HG03457 (cell line): ENCODE measurements around the gene TENT4B.

Experiments
- ATAC-seq: cut with Tn5 transposase; IDR thresholded peaks from one replicate; pipeline ENCODE4 v1.9.1; 2021; ENCODE audit warnings: moderate number of reproducible peaks; ENCODE audit not compliant: unreplicated experiment

Gene TENT4B

GRCh38 chr16:50268352-50268751 lies 115.2 kb downstream of the TENT4B start:
- ATAC-seq: no peak

DNA sequence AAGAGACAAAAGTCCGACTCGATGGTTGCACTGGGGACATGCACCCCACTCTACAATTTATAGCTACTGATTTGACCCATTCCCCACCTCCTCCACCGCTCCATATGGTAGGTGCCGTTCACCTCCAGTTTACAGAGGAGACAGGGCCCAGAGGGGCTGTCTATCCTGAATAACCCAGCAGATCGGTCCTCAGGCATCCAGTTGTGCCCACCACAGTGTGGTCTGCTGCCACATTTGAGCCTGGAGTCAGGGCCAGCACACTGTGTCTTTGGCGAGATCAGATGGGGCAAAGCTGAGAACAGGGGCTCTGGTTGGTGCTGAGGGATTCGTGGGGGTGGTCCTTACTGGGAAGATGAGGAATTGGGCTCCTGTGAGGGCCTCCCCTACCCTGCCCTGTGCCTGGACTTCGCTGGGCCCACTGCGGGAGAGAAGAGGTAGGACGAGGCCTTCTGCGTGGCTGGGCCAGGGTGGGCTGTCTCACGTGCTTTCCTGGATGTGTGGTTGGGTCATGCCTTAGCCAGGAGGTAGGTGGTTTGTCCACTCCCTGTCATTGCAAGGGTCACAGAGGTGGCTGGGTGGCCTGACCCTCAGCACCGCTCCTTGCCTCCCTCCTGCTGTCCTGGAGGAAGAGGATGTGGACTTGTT lies 116.1 kb downstream of the TENT4B start:
- no peak for ATAC-seq

GRCh38 chr16:50269769-50270509 lies 116.8 kb downstream of the TENT4B start:
- no peak for ATAC-seq

- no peak for ATAC-seq
Observed at GRCh38 chr16:50270510-50271147, 117.5 kb downstream of the TENT4B start.

GRCh38 chr16:50271148-50272041 lies 118.3 kb downstream of the TENT4B start:
- ATAC-seq: no peak

DNA sequence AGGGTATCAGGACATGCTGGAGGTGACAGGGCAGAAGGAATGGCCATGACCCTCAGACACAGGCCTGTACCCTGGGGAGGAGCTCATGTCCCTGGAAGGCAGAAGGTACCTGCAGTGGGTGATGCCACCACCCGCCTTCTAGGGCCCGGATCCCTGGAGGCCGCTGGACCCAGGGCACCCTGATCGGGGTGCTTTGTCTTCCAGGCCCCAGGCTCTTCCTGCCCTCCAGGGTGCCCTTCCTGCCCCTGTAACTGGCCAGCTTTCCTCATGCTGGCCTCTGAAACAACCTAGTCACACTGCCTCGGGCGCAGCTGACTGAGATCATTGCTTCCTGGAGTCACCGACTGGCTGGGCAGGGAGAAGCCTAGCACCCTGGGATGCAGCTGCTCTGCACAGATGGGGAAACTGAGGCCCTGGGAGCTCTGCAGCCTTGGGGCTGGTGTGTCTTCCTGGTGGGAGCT lies 119.0 kb downstream of the TENT4B start:
- no peak for ATAC-seq

DNA sequence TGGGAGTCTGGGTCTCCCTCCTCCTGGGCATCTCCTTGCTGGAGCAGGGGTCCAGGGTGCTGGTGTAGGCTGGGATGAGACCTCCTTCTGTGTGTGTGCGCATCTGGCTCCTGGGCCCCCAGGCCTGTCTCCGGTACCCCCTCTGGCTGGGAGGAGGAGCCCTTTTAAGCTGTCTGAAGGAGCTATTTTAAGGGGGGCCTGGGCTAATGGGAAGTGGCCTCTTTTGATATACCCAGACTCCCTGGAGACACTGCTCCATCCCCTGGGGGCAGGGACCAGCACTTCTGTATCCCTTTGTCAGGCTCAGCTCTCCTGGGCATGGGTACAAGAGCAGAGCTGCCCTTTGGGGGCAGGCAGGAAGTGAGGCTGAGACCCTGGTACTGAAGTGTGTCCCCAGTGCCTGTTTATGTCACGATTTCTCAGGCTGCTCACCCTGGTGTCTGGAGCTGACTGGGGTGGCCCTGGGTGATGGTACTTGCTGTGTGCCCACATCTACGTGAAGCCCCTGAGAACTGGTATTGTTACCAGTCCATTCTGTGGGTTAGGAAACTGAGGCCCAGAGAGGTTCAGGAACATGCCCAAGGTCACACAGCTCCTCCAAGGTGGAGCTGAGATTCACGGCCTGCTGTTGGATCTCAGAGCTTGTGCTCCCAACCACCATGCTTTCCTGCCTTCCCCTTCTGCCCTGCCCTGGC lies 119.7 kb downstream of the TENT4B start:
- no peak for ATAC-seq

GRCh38 chr16:50273382-50273690 lies 120.2 kb downstream of the TENT4B start:
- no peak for ATAC-seq

DNA sequence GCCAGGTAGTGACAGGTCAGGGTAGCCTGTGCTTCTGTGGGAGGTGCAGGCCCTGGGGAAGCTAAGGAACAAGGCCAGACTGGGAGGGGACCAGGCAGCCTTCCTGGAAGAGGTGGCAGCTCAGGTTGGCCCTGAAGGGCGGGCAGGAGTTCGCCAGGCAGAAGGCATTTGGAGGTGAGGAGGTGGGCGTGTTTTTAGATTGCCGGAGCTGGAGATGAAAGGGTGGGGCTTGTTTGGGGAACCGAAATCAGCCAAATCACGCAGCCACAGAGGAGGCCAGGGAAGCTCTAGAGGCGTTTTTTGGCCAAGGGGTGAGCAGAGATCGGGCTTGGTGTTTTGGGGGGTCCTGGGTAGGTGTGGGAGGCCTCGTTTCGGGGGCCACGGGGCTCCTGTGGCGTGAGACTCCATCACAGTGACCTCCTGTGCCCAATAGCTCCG lies 120.8 kb downstream of the TENT4B start:
- ATAC-seq: peak; percentile 47

DNA sequence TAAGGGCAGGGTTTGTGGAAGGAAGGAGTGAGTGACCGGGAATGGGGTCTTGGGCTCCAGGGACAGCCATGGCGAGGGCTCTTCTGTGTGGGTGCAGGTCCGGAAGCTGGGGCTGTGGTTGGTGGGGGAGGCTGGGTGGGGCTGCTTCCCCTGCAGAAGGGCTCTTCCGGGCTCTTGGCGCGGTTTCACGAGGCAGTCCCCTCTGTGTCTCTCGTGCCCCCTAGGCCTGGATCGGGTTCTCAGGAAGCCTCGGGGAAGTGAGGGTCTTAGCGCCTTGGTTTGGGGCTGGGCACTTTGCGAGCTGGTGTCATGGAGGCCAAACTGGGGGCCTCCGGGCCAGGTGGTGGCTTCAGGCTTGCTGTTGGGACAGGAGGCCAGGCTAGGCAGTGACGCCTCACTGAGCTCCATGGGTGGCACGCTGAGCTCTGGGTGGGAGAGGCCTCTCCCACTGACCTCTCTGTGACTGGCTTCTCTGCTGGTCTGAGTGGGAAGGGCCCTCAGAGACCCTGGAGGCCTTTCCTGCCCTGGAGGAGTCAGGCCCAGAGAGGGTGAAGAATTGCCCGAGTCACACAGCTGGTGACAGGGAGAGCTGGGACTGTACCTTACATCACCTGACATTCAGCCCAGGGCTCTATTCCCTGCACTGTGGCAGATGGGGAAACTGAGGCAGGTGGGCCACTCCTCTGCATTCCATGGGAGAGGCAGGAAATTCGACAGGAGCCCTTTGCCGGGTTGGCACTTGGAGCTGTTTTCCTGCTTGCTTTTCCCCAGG lies 121.4 kb downstream of the TENT4B start:
- ATAC-seq: peak; percentile 19

GRCh38 chr16:50275098-50275415 lies 122.0 kb downstream of the TENT4B start:
- ATAC-seq: no peak

- ATAC-seq: no peak
Observed at GRCh38 chr16:50275428-50276325, 122.6 kb downstream of the TENT4B start.

DNA sequence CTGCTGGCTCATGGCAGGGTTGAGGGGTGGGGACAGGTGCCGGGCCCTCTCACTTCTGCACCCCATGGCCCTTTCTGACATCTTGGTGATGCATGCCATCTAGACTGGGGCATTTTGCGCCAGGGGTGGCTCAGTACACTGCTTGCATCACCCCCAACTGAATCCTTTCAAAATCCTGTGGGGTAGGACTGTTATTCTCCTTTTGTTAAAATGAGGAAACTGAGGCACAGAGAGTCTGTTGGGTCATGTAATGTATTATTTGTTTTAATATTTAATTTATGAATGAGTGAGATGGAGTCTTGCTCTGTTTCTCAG lies 123.2 kb downstream of the TENT4B start:
- no peak for ATAC-seq

DNA sequence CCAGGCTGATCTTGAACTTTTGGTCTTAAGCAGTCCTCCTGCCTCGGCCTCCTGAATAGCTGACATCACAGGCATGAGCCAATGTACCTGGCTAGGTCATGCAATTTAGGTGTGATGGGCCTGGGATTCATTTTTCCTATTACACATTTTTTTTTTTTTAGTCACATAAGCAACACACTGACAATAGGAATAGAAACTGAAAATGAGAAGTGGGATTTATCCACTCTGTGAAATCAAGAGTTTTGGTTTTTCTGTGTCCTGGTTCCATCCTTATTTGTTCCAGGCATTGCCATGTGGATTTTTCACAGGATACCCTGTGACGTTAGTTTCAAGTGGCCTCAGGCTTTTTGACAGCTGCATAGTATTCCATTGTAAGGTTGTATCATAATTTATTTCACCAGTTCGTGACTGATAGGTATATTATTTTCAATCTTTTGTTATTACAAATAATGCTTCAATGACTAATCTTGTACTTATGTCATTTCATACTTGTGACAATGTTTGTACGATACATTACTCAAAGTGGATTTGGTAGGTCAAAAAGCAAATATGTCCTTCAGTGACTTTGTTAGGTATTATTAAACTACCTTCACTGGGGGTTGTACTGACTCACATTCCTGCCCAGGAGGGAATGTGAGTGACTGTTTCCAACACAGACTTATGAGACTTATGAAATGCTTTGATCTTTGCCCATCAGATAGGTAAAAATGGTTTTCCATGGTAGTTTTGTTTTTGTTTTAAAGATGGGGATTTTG lies 123.9 kb downstream of the TENT4B start:
- ATAC-seq: no peak

GRCh38 chr16:50278251-50278650 lies 125.1 kb downstream of the TENT4B start:
- no peak for ATAC-seq

DNA sequence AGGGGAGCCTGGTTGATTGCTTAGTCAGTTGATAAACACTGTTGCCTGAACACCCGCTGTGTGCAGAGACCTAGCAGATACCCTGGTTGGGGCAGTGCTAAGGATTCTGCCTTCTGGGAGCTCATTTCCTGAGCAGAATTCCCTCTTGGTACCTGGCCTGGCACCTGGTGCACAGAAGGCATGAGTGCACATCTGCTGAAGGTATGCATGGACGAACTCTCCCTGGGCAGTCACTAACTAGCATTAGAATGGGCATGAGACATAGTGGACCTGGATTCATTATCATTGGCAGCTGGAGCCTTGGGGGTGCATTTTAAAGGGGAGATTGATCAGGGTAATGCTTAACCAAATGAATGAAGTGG lies 126.4 kb downstream of the TENT4B start:
- no peak for ATAC-seq

- no peak for ATAC-seq
Observed at GRCh38 chr16:50280932-50281331, 127.8 kb downstream of the TENT4B start.
